HG03520 (cell line): ENCODE results near the gene C9orf57.
"Not testable (repeated sequence)": the region's sequence is repeated elsewhere in the genome, so short reads cannot be mapped to it uniquely, and the experiment has no call there.

Experiments used
- ATAC-seq: cut with Tn5 transposase; IDR thresholded peaks from one replicate; pipeline ENCODE4 v1.9.1; 2021; ENCODE audit warnings: mild to moderate bottlenecking, moderate library complexity; ENCODE audit not compliant: unreplicated experiment

Gene C9orf57, protein sequence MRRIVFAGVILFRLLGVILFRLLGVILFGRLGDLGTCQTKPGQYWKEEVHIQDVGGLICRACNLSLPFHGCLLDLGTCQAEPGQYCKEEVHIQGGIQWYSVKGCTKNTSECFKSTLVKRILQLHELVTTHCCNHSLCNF

DNA sequence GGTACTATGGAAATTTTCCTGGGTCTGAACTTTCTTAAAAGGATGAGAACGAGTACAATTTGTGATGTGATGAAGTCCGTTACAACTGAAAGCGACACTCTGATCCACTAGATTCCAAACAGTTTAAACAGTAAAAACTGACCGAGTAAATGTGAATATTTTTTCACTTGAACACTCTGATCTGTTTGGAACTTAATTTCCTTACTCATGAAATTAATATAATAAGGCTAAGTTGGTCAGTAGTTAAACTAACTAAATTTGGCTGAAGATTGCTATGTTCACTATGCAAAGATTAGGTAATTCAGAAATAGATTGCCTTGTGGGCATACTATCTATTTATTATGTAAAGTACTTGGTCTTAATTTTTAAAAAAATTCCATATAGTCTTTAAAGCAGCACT is at the start of gene C9orf57:
C9orf57 (minus strand) TSS at position 101 of the 400 bp plus-strand sequence. CDS start 1,282 bp downstream, outside the sequence.
- no peak for ATAC-seq

DNA sequence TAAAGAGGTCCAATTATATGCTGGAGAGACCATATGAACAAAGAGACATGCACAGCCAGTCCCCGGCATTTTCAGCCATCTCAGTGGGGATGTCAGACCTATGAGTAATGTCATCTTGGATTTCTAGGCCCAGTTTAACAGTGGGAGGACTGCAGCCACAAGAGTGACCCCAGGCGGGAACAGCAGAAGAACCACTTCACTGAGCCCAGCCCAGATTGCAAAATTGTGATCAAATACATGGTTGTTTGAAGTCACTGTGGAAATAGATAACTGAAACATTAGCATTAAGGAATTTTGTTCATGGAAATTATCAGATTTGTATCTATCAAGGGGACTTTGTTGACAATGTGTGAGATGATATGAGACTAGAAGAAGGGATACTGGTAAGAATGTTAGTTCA is 42.1 kb upstream of the C9orf57 start:
- ATAC-seq = no peak

DNA sequence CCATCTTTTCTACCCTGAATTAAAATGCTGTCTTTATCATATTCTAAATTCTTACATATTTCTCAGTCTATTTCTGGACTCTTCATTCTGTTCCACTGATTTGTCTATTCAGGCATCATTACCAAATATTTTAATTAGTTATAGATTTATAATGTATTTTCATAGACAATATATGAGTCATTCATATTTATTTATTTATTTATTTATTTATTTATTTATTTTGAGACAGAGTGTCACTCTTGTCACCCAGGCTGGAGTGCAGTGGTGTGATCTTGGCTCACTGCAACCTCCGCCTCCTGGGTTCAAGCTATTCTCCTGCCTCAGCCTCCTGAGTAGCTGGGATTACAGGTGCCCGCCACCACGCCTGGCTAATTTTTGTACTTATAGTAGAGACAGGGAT is 35.1 kb upstream of the C9orf57 start:
- ATAC-seq = not testable (repeated sequence)

DNA sequence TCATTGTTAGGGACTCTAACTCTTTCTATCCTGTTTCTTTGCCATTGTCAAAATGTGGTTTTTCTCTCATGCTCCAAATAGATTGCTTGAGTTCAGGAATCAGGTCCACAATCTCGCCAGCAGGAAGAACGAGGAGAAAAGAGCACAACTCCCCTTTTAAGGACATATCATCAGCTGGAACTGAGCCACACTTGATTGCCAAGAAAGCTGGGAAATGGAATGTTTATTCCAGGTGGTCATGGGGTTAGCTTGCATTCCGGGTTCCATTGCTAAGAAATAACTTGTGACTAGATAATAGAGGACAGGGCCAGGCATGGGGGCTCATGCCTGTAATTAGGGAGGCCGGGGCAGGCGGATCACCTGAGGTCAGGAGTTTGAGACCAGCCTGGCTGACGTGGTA is 32.4 kb upstream of the C9orf57 start:
- ATAC-seq = no peak

DNA sequence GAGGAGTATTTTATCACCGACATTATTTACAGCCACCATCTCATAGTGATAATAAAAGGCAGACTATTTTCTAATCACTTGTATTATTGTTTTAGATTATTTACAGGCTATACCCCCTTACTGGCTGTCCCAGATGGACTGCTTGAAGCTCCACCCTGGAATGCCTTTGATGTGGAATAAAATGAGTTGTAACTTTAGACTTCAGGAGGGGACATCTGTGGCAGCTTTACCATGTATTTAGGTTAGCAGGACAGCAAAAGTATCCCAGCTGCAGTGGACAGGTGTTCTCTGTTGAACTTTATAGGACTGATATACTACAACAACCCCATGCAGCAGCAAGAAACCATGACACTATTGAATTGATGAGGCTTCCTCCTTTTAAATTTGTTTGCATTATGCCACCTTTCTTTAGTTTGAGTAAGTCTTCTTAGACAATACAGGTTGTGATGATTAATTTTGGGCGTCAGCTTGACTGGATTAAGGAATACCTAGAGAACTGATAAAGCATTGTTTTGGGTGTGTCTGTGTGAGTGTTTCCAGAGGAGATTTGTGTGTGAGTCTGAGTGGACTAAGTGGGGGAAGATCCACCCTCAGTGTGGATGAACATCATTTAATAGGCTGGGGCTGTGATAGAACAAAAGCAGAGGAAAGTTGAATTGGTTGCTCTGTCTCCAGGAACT is 29.2 kb upstream of the C9orf57 start:
- no peak for ATAC-seq

DNA sequence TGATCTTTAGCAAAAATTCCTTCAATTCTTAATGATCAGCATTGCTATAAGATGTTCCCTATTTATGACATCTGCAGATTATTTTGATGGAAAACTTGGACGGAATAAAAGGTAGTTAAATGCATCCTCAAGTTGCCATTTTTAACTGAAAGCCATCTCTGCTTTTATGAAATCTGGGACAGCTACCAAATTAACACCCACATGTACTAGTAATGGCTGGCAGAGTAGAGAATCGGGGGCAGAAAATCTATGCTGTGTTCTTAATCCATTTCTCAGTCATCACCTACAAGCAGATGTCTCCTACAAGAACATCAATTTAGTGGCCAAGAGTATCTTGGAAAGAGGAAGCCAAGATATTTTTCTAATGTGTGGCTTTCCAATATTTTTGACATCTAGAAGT is 22.1 kb upstream of the C9orf57 start:
- no peak for ATAC-seq

DNA sequence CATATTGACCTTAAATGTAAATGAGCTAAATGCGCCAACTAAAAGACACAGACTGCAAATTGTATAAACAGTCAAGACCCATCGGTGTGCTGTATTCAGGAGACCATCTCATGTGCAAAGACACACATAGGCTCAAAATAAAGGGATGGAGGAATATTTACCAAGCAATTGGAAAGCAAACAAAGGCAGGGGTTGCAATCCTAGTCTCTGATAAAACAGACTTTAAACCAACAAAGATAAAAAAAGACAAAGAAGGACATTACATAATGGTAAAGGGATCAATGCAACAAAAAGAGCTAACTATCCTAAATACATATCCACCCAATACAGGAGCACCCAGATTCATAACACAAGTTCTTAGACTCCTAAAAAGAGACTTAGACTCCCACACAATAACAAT is 14.3 kb upstream of the C9orf57 start:
- ATAC-seq = not testable (repeated sequence)

DNA sequence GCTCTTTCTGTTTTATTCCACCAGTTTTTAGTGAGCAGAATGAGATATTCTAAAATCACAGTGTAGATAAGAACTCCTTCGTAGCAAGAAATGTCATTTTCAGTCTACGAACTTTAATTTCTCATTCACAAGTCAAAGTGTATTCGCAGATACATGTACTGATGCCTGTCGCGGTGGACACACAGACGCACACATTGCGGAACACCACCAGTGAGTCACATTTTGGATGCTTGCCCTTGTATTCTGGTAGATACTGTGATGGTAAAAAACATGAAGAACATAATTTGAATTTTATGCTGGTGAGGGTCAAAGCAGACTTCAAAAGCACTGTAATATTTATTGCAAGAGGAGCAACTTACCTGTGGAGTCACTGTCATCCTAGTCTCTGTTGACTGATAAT is 4.7 kb upstream of the C9orf57 start:
- ATAC-seq = no peak

DNA sequence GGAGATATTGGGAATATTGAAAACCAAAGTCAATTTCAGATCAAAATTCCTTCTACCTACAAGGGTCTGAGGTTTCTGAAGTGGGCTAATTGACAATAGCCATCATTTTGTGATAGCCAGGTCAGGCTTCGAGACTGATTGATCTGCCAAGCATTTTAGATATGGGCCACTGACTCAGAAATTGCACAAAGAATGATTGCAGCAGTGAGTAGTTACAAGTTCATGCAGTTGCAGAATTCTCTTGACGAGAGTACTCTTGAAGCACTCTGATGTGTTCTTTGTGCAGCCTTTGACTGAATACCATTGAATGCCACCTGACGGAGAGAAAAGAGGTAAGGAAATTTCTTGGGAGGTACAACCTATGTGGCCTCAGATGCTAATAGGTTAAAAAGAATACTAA is 8.3 kb downstream of the C9orf57 start:
- ATAC-seq = no peak

DNA sequence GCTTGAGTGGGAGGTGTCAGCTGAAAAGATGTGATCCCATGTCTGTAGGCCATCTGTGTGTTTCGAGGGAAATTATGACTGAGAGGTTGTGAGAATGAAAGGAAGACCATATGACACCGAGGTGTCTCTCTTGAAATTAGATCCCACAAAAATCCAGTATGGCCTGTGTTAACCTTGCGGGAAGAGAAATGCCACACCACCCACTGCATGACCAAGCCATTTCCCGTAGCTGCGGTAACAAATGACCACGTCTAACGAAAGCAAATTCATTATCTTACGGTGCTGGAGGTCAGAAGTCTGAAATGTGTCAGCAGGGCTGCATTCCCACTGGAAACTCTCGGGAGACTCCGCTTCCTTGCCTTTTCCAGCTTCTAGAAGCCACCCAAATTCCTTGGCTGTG is 11.6 kb downstream of the C9orf57 start:
- no peak for ATAC-seq

DNA sequence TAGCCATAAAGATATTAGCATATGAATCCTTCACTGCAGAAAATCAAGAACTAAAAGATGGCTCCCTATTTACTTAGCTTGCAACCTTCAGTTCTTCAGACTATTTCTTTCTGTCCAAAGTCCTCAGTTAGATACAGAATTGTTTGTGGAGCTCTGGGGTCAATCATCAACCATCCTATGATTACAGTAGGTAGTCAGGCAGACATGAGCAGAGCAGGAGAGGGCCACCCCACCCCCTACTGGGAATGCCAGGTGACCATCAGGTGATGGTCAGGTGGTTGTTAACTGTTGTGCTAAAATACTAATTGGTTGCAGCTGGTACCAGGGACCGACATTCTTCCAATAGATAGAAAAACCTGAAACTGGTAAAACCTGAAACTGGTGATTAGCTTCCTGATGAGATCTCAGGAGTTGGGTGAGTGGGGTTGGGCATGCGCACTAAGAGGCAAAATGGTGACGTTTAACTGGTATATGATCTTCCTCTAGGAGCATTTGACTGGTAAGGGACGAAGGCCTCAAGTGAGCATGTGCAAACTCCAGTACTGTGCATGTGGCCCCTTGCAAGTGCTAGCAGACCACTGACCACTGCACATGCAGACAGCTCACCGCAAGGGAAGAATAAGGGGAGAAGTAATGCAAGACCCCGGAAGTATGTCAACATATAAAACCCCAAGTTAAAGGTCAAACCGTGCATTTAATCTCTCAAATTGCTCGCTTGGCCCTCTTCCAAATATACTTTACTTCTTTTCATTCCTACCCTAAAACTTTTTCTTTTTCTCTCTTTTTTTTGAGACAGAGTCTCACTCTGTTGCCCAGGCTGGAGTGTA is 13.6 kb downstream of the C9orf57 start:
- no peak for ATAC-seq

DNA sequence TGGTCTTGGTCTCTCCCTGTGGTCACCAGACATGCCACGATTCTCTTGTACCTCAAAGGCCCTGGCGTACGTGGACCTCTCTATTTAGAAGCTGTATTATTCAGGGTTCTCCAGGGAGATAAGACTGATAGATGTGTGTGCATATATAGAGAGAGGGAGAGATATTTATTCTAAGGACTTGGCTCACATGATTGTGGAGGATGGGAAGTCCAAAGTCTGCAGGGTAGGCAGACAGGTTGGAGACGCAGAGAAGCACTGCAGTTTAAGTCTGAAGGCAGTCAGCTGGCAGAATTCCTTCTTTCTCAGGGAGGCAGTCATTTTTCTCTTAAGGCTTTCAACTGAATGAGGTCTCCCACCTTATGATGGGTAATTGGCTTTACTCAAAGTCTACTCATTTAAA is 16.3 kb downstream of the C9orf57 start:
- no peak for ATAC-seq

DNA sequence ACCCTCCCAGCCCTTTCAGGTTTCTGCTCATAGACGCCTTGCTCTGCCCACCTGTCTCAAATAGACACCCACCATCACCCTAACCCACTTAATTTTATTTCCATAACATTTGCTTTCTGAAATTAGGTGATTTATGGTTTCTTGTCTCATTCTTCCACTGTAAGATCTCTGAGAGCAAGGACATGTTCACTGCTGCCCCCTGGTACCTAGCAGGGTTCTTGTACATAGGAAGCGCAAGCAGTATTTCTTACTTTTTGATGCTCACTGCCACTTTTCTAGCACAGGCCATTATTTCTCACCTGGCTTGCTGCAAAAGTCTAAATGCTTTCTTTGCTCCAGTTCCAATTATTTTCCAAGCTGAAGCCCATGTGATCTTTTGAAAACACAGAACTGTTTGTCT is 16.8 kb downstream of the C9orf57 start:
- ATAC-seq = no peak

DNA sequence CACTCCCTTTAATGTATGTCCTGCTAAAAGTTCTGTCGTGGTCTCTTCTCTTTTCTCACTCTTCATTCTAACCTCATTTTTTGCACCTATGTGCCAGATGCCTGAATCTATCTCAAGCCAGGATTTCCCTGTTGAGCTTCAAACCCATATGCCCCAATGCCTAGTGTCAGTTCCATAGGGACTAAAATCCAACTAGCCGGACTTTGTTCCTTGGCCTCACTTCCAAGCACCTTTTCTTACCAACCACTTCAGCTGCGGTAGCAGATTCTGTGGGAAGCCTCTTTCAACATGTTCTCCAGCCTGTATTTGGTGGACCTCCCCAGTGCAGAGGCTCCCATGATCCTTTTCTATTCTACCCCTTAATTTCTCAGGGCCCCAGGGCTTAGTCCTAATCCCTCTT is 17.5 kb downstream of the C9orf57 start:
- ATAC-seq = no peak

DNA sequence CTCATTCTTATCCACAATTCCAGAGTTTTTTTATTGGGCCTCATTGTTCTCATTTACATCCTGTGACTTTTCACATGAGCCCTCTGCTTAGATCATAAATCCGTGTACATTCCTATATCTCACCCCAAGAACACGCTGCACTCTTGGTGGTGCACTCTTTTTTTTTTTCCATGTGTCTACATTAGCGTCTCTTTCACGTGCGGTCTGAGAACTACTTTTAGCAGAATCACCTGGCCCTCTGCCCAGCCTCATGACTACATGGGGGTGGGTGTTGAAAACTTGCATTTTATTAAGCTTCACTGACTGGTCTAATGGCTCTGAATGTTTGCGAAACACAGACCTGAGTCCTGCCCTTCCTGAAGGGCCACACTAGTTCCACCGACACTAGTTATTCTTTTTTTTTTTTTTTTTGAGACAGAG is 18.6 kb downstream of the C9orf57 start:
- no peak for ATAC-seq

DNA sequence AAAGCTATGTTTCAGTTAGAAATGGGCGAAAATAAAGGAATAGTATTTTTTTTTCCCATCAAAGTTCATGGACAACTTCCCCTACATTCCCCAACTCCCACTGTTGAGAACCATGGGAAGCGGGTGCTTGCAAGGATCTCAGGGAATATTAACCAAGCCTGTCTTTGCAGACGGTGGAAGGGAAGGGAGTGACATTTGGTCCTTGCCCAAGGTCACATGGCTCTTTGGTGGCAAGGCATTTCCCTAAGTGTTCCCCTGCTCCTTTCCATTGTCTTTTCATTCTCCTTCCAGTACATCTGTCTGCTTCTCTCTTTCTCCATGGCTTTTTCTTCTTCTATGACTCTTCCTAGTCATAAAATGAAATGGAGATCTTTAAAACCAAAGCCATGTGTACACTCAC is 19.0 kb downstream of the C9orf57 start:
- no peak for ATAC-seq

DNA sequence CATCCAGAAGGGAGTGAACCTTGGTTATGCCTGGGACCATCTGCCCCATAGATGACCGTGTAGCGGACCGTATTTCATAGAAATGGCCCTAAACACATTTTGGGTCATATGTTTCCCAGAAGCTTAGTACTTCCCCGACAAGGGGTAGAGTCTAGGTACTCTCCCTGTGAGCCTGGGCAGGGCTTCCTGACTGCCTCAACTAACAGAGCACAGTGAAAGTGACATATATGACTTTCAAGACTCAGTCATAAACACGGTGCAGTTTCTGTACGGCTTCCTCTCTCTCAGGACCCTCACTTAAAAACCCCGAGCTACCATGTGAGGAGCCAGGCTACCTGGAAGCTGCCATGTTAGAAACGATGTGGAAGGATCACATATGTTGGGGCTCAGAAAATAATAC is 20.9 kb downstream of the C9orf57 start:
- ATAC-seq = peak; percentile 61

DNA sequence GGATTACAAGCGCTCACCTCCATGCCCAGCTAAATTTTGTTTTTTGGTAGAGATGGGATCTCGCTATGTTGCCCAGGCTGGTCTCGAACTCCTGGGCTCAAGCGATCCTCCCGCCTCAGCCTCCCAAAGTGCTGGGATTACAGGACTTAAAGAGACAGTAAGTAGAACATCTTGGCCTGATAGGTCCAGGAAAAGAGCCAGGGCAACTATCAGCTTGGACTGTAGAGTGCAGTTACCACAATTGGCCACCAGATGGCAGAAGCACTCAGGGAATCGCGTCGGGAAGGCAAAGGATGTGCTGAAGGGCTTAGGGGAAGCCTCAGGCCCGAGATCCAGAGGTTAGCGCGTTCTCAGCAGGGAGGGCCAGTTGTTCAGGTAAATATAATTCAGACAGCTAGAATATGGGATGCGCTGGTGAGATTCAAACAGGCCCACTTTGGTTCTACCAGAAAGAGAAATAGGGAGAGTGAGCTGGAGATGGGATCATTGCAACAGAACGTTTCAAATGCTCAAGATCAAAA is 21.5 kb downstream of the C9orf57 start:
- ATAC-seq = peak; percentile 68

DNA sequence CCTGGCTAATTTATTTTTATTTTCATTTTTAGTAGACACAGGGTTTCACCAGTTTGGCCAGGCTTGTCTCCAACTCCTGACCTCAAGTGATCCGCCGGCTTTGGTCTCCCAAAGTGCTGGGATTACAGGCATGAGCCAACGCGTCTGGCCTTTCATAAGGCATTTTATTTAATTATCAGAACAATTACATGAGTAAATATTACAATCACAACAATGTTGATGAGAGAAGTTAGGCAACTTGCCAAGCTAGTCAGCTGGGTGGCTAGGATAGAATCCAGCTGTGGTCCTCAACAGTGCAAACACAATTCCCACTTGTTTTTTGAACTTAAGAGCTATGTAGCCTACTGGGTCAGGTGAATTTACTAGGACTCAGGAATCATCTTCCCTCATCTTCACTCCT is 22.0 kb downstream of the C9orf57 start:
- no peak for ATAC-seq

DNA sequence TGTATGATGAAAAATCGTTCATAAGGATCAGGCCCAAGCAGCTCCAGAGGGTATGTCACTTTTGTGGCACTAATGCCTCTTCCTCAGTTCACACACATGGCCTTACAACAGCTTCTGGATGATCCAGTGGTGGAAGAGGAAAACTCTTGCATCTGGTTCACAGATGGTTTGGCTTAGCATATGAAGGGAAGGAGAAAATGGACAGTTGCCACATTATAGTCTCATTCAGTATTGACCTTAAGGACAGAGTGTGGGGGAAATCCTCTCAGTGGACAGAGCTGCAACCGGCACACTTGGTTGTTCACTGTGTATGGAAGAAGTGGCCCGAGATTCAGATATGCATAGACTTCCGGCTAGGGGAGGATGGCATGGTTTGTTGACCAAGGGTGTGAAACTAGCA is 22.8 kb downstream of the C9orf57 start:
- no peak for ATAC-seq

DNA sequence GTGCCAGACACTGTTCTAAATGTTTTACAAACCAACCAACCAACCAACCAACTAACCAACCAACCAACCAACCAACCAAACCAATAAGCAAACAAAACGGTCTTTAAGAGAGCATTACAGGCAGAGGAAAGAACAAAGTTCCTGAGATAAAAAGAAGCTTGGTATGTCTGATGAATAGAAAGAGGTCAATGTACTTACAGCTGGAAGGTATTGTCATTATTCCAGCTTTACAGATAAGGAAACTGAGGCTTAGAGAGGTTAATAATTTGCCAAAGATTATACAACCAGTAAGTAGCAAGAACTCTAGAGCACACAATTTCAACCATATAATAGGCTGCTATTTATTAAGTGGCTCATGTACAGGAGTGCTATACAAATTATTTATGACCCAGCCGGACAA is 29.6 kb downstream of the C9orf57 start:
- ATAC-seq = no peak

DNA sequence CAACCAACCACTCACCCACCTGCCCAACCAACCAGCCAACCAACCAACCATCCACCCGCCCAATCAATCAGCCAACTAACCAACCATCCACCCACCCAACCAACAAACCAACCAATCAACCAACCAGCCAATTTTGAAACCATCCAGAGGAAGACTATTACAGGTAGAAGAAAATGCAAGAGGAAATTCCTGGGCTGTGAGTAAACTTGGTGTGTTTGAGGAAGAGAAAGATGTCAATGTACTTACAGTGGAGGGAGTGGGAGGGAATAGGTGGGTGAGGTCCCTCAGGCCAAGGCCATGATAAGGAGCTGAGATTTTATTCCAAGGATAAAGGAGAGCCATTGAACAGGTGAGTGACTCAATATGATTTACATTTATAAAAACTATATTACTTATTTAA is 30.4 kb downstream of the C9orf57 start:
- no peak for ATAC-seq
